Astrocyte (in vitro differentiated cells and primary cell): ENCODE data around the gene SLC35F5. TPM values are rescaled to one million over a fixed set of nuclear protein-coding genes. Genes with fewer than 3 reads are reported as not detected.

ENCODE experiments used
- DNase-seq: peaks from one replicate; pipeline ENCODE4 v3.0.0-alpha.2; 2010; ENCODE audit warnings: low read depth
- FAIRE-seq: peaks from 2 replicates; lab custom pipeline; 2011; peaks lifted over from hg19 to GRCh38; lab: Jason Lieb, UNC
- H2AFZ ChIP-seq: 2 replicates; pipeline ENCODE4 v1.6.0; 2012; ENCODE audit warnings: low read depth, low read length, inconsistent platforms
- H3K27ac ChIP-seq: 2 replicates; pipeline ENCODE4 v1.5.1; 2011; ENCODE audit warnings: low read depth, low read length, inconsistent platforms
- H3K27me3 ChIP-seq: 2 replicates; pipeline ENCODE4 v1.6.0; 2011; ENCODE audit warnings: low read length, inconsistent platforms; ENCODE audit not compliant: insufficient read depth
- H3K36me3 ChIP-seq: 2 replicates; pipeline ENCODE4 v1.5.1; 2011; ENCODE audit warnings: low read length, inconsistent platforms; ENCODE audit not compliant: insufficient read depth
- H3K4me1 ChIP-seq: 2 replicates; pipeline ENCODE4 v1.5.1; 2011; ENCODE audit warnings: low read length, inconsistent platforms; ENCODE audit not compliant: insufficient read depth
- H3K4me2 ChIP-seq: 2 replicates; pipeline ENCODE4 v1.6.0; 2012; ENCODE audit warnings: low read length, inconsistent platforms
- H3K4me3 ChIP-seq: 2 replicates; pipeline ENCODE4 v1.5.1; 2011; ENCODE audit warnings: low read depth, mild to moderate bottlenecking, low read length, inconsistent platforms; ENCODE audit not compliant: insufficient read depth
- H3K79me2 ChIP-seq: 2 replicates; pipeline ENCODE4 v1.6.0; 2012; ENCODE audit warnings: mild to moderate bottlenecking, low read length, inconsistent platforms; ENCODE audit not compliant: insufficient read depth
- H3K9ac ChIP-seq: 2 replicates; pipeline ENCODE4 v1.6.0; 2012; ENCODE audit warnings: mild to moderate bottlenecking, low read length, inconsistent platforms
- H3K9me3 ChIP-seq: 2 replicates; pipeline ENCODE4 v1.5.1; 2012; ENCODE audit warnings: low read depth, mild to moderate bottlenecking, low read length, inconsistent platforms; ENCODE audit not compliant: insufficient read depth
- H4K20me1 ChIP-seq: 2 replicates; pipeline ENCODE4 v1.6.0; 2012; ENCODE audit warnings: low read length, inconsistent platforms; ENCODE audit not compliant: insufficient read depth
- H3K27ac Mint-ChIP-seq: one replicate; pipeline ENCODE4 v1.8.0; 2021; ENCODE audit warnings: mild to moderate bottlenecking, mixed read lengths; ENCODE audit not compliant: unreplicated experiment
- H3K27me3 Mint-ChIP-seq: one replicate; pipeline ENCODE4 v1.8.0; 2021; ENCODE audit warnings: low read depth, mixed read lengths; ENCODE audit not compliant: unreplicated experiment
- H3K36me3 Mint-ChIP-seq: one replicate; pipeline ENCODE4 v1.8.0; 2021; ENCODE audit warnings: low read depth, mixed read lengths; ENCODE audit not compliant: unreplicated experiment
- H3K4me1 Mint-ChIP-seq: one replicate; pipeline ENCODE4 v1.8.0; 2021; ENCODE audit warnings: low read depth, mixed read lengths; ENCODE audit not compliant: unreplicated experiment
- H3K4me3 Mint-ChIP-seq: one replicate; pipeline ENCODE4 v1.8.0; 2021; ENCODE audit warnings: mild to moderate bottlenecking, moderate library complexity, mixed read lengths; ENCODE audit not compliant: unreplicated experiment
- H3K9me3 Mint-ChIP-seq: one replicate; pipeline ENCODE4 v1.8.0; 2021; ENCODE audit warnings: mild to moderate bottlenecking, mixed read lengths; ENCODE audit not compliant: unreplicated experiment
- EZH2 ChIP-seq: IDR thresholded peaks from 2 replicates; pipeline ENCODE4 v1.6.1; 2012; ENCODE audit warnings: mild to moderate bottlenecking, low read length, inconsistent platforms; ENCODE audit not compliant: insufficient read depth
- total RNA-seq: library from RNA; stranded (reverse); gene quantifications from 2 replicates; pipeline ENCODE4 v1.2.1, GENCODE V29; 2021
- TF ChIP-seq, protein P1 (sequence below): IDR thresholded peaks from 2 replicates; pipeline ENCODE4 v1.5.1; 2011; ENCODE audit warnings: low read depth, mild to moderate bottlenecking, inconsistent platforms, low read length, moderate library complexity; ENCODE audit not compliant: insufficient read depth

Gene SLC35F5
- total RNA-seq, 1 donor from 2014 or later, result 103 TPM

DNA sequence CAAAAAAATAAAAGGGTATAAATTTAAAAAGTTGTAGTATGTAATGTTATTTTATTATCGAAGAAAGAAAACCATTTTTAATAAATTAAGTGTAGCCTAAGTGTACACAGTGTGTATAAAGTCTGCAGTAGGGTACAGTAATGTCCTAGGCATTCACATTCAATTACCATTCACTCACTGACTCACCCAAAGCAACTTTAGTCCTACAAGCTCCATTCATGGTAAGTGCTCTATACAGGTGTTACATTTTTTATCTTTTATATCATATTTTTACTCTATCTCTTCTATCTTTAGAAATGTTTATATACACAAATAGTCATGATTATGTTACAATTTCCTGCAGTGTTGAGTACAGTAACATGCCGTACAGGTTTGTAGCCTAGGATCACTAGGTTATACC is 69.9 kb downstream of the SLC35F5 start:
- no peak overlapping the region for H3K4me3 Mint-ChIP-seq
- H3K36me3 Mint-ChIP-seq, result no peaks in the 10 kb centered on the region
- no peak overlapping the region for H3K4me2 ChIP-seq
- no peaks in the 10 kb centered on the region for H3K9me3 ChIP-seq
- no peak overlapping the region for H3K27ac Mint-ChIP-seq
- no peak for DNase-seq
- no peaks in the 10 kb centered on the region for H3K27me3 ChIP-seq
- H3K27ac ChIP-seq, result no peak overlapping the region
- peaks cover 8% of the 10 kb centered on the region for H3K9me3 Mint-ChIP-seq
- H3K79me2 ChIP-seq, result no peaks in the 10 kb centered on the region
- no peak overlapping the region for H3K9ac ChIP-seq
- no peak overlapping the region for H2AFZ ChIP-seq
- H3K4me1 Mint-ChIP-seq, result peaks cover 5% of the 10 kb centered on the region
- H3K27me3 Mint-ChIP-seq, result peaks cover 11% of the 10 kb centered on the region
- no peak overlapping the region for H3K4me3 ChIP-seq
- H4K20me1 ChIP-seq, result no peaks in the 10 kb centered on the region
- no peaks in the 10 kb centered on the region for H3K4me1 ChIP-seq
- no peaks in the 10 kb centered on the region for H3K36me3 ChIP-seq
- FAIRE-seq, result no peak
- TF ChIP-seq, protein P1, sequence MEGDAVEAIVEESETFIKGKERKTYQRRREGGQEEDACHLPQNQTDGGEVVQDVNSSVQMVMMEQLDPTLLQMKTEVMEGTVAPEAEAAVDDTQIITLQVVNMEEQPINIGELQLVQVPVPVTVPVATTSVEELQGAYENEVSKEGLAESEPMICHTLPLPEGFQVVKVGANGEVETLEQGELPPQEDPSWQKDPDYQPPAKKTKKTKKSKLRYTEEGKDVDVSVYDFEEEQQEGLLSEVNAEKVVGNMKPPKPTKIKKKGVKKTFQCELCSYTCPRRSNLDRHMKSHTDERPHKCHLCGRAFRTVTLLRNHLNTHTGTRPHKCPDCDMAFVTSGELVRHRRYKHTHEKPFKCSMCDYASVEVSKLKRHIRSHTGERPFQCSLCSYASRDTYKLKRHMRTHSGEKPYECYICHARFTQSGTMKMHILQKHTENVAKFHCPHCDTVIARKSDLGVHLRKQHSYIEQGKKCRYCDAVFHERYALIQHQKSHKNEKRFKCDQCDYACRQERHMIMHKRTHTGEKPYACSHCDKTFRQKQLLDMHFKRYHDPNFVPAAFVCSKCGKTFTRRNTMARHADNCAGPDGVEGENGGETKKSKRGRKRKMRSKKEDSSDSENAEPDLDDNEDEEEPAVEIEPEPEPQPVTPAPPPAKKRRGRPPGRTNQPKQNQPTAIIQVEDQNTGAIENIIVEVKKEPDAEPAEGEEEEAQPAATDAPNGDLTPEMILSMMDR, result no peak
- no peak for TF ChIP-seq EZH2

DNA sequence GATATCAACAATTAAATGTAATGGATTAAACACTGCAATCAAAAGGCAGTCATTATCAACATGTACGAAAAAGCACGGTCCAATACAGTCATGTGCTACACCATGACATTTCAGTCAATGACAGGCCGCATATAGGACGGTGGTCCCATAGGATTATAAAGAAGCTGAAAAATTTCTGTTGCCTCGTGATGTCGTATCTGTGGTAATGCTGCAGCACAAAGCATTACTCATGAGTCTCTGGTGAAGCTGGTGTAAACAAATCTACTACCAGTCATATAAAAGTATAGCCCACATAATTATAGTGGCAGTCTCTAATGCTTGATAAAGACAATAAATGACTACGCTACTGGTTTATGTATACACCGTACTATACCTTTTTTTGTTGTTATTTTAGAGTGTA is 71.0 kb downstream of the SLC35F5 start:
- H3K27me3 ChIP-seq, result no peaks in the 10 kb centered on the region
- Mint-ChIP-seq H3K27me3 (peaks cover 16% of the 10 kb centered on the region), H3K36me3 (no peaks in the 10 kb centered on the region), H3K9me3 (peaks cover 8% of the 10 kb centered on the region), H3K4me3 (no peak overlapping the region), H3K4me1 (peaks cover 5% of the 10 kb centered on the region), H3K27ac (no peak overlapping the region)
- H3K9me3 ChIP-seq, result no peaks in the 10 kb centered on the region
- H3K4me2 ChIP-seq, result no peak overlapping the region
- no peak overlapping the region for H3K9ac ChIP-seq
- DNase-seq, result peak; percentile 5
- no peaks in the 10 kb centered on the region for H3K4me1 ChIP-seq
- no peaks in the 10 kb centered on the region for H3K36me3 ChIP-seq
- no peaks in the 10 kb centered on the region for H4K20me1 ChIP-seq
- TF ChIP-seq, protein P1, result no peak
- no peak for TF ChIP-seq EZH2
- no peak overlapping the region for H2AFZ ChIP-seq
- no peak overlapping the region for H3K27ac ChIP-seq
- no peak overlapping the region for H3K4me3 ChIP-seq
- no peak for FAIRE-seq
- no peaks in the 10 kb centered on the region for H3K79me2 ChIP-seq

DNA sequence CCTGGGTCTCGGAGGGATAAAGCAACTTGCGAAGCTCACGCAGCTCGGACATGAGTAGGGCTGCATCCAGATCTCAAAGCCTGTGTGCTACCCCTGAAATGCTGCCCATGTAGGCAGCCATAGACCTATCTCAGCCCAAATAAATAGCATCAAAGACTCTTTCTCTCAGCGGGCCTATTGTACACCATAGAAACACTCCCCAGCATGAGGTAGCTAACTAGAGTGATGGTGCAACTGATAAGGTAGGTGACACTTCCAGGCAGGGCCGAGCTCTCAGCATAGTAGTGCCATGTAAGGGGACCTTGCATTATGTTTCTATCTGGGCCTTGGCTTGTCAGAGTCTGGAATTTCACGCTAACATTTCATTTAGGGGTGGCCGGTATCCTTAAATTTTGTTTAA is 77.0 kb downstream of the SLC35F5 start:
- Mint-ChIP-seq H3K27ac (no peak overlapping the region), H3K4me3 (no peak overlapping the region), H3K9me3 (peaks cover 8% of the 10 kb centered on the region), H3K27me3 (peaks cover 38% of the 10 kb centered on the region), H3K4me1 (peaks cover 2% of the 10 kb centered on the region), H3K36me3 (no peaks in the 10 kb centered on the region)
- no peak for DNase-seq
- Histone ChIP-seq H4K20me1 (no peaks in the 10 kb centered on the region), H3K27ac (no peak overlapping the region), H3K9ac (no peak overlapping the region), H3K79me2 (no peaks in the 10 kb centered on the region), H3K9me3 (no peaks in the 10 kb centered on the region), H3K4me1 (no peaks in the 10 kb centered on the region), H3K36me3 (no peaks in the 10 kb centered on the region), H2AFZ (no peak overlapping the region), H3K27me3 (peaks cover 4% of the 10 kb centered on the region), H3K4me3 (no peak overlapping the region), H3K4me2 (no peak overlapping the region)
- no peak for FAIRE-seq
- TF ChIP-seq, protein P1, result no peak
- no peak for TF ChIP-seq EZH2
